GM18907 (cell line): ENCODE data around the gene ACKR3.

Experiments
- ATAC-seq: cut with Tn5 transposase; IDR thresholded peaks from one replicate; pipeline ENCODE4 v1.9.1; 2021; ENCODE audit warnings: mild to moderate bottlenecking, moderate library complexity; ENCODE audit not compliant: unreplicated experiment

ACKR3 gene

DNA sequence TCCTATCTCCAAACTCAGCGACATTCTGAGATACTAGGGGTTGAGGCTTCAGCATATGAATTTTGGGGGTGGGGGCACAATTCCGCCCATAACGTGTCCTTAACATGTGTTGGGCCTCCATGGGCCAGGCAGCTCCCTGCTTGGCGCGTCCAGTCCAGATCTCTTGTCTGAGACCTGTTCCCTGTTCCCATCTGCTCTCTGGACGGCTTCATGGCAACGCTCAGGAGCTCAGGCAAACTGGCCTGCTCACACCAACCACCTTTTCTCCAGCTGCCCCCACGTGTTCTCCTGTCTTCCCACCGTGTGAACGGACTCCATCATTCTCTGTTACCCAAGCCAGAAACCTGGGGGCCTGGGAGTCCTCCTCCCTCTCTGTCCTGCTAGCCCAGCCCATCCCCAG, 36.4 kb downstream of the ACKR3 start:
- ATAC-seq = no peak

- no peak for ATAC-seq
Observed at GRCh38 chr2:236607471-236608187, 38.0 kb downstream of the ACKR3 start.

DNA sequence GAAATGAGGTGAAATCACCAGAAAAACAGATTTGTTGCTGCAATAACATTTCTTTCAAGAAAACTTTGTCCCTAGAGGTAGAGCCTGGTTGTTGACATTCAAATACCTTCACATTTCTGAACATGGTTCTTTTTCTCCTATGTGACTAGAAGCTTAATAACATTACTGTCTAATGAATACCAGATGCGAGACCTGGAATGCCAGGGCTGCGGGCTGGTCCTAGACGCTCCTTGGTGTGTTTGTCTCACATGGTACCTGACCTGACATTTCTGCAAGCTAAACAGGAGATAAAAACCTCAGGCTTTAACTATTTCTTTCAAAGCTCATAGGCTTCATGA, 38.5 kb downstream of the ACKR3 start:
- ATAC-seq = no peak

DNA sequence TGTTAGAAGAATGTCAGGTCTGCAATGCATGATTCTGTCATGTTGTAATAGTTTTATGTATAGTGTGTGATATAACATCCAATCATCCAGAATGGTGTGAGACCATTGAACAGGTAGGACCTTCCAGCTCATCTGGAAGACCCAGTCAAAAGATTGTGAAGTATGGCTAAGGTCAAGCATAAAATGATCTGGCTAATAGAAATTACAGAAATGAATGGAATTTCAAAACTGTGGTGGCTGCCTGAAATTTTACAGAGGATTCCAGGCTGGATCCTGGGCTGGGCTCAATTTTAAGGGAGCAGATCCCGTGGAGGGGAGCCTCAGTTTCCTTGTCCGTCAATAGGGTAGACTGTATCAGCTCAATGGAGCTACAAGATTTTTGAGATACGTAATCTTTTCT, 39.1 kb downstream of the ACKR3 start:
- no peak for ATAC-seq

GRCh38 chr2:236610991-236611821, 41.6 kb downstream of the ACKR3 start:
- no peak for ATAC-seq

- ATAC-seq = no peak
Observed at GRCh38 chr2:236612737-236613136, 43.1 kb downstream of the ACKR3 start.

DNA sequence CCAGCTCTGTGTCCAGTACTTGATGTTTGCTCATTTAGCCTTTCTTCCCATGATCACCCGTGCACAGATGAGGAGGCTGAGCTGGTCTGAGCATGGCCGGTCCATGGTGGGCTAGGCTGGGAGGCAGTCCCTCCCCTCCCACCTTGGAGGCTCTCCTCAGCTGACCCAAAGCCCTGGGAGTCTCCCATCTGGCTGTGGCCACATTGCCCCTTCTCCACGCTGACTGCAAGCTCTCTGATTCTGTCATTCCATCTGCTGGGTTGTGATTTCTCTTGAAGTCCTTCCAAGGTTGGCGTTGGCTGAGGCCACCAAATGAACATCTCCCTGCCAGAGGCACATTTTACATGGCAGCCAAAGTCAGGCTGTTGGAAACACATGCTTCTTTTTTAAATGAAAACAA, 44.0 kb downstream of the ACKR3 start:
- no peak for ATAC-seq

GRCh38 chr2:236614551-236614950, 44.9 kb downstream of the ACKR3 start:
- no peak for ATAC-seq

GRCh38 chr2:236616031-236616430, 46.4 kb downstream of the ACKR3 start:
- no peak for ATAC-seq

DNA sequence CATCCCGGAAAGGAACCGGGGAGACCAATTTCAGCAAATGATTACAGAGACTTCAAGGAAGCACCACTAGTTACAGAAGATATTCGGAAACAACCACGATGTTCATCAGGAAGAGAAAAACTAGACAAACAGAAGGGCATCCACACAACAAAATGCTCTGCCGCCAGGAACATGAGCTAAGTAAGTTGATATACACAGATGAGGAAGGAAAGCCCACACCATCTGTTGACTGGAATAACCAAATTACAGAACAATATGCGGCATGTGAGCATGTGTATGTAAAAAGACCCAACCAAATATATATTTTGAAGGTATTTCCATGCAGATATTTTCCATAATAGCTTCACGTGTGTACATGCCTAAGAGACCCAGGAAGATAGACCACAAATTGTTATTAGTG, 47.0 kb downstream of the ACKR3 start:
- ATAC-seq = no peak

DNA sequence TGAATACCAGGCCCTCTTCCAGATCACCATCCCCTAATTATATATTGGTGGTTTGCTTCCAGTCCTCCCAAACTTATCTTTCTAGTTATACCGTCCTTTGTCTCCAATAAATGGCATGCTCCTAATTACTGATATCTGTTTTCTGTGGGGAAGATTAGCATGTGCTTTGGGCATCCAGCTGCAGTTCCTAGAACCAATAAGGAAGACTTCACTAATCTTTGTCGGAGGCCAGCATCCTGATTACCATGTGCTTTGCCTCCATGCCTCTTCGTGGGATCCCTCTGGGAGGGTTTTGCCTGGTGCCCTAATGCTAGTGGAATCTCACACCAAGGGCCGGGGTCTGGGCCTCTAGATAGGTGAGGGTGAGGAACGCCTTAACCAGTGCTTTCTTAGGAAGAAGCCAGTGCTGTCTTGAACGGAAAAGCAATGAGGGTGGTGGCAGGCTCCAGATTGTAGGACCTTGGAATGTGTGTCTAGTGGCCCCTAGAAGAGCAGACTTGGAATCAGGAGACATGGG, 47.7 kb downstream of the ACKR3 start:
- no peak for ATAC-seq

- ATAC-seq = no peak
Observed at GRCh38 chr2:236617796-236618195, 48.2 kb downstream of the ACKR3 start.

- no peak for ATAC-seq
Observed at GRCh38 chr2:236618370-236618769, 48.7 kb downstream of the ACKR3 start.

- ATAC-seq = no peak
Observed at GRCh38 chr2:236619910-236620612, 50.4 kb downstream of the ACKR3 start.

DNA sequence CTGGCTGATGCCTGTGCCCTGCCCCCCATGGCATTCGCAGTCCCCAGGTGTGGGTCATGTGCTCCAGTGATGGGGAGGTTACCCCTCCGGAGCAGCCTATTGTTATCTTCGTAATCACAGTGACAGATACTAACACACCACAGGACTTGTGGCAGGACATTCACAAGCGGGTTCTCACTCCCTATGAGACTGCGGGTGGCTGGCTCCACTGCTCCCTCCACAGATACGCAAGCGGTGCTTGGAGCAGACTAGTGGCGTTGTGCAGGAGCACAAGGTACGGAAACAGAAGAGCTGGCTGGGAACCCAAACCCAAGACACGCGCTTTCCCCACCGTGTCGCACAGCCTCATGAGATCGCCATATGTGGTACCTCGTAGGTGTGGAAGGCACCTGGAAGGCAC, 52.2 kb downstream of the ACKR3 start:
- ATAC-seq = no peak

DNA sequence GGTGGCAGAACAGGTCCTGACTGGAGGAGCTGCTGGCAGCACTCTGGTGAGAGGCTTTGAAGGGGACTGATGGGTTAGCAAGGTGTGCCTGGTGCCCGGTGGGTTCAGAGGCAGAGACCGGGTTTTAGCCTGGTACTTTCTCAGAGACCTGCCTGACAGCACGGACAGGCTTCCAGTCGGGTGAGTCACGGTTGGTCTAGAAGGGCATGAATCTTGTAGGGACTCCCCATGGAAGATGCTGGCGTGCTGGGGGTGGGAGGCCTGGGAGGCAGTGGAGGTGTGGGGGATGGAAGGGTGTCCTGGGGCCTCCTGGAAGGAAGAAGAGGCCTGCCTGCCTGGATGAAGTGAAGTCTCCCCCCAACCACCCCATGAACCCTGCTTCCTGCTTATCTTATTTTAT, 52.6 kb downstream of the ACKR3 start:
- no peak for ATAC-seq

DNA sequence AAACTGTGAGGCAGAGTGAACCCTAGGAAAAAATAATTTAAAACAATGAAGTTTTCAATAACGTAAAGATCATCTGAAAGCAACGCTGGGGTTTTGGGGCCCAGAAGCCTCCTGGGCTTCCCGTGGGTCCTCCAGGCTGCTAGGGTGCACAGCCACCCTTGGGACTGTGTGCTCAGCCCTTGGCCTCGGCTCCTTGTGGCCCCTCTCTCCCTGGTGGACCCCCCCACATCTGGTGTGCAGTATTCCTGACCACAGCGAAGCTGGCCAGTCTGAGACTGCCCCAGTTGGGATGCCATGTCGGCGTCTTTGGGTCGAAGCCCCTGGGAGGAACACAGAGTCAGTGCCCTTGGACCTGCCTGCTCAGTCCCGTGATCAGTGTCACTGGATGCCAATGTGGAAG, 53.0 kb downstream of the ACKR3 start:
- no peak for ATAC-seq

DNA sequence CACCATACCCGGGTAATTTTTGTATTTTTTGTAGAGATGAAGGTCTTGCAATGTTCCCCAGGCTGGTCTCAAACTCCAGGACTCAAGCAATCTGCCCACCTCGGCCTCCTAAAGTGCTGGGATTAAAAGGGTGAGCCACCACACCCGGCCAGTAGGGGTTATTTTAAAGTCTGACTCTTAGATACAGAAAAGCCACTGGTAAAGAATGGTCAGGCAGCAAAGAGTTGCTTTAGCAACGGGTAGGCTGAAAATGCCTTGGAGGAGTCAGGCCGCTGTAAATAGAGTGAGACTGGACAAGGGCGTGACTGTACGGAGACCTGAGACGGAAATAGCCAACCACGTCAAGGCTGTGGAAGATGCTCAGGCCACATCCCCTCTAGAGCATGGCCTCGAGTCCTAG, 54.2 kb downstream of the ACKR3 start:
- ATAC-seq = no peak

DNA sequence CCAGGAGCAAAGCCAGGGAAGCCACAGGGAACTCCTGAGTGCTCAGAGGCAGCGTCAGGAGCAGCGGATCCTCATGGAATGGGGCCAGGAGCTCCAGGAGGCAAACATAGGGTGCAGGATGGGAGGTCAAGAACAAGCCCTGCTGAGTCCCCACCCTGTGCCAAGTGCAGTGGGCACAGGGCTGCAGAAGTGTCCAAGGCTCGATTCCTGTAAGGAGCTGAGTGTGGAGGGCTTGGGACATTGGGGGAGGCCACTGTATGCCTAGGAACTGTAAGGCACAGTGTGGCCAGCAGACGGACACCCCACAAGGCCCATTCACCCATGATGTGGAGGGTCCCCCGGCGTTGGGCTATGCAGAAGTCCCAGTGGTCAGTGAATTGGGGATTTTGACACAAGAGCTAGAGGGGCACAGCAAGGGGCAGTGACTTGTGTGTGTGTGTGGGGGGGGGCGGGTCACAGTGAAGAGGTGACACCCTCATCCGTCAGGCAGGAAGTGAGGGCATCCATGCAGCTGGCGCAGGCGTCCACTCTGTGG, 55.6 kb downstream of the ACKR3 start:
- ATAC-seq = no peak

GRCh38 chr2:236626391-236627150, 56.9 kb downstream of the ACKR3 start:
- ATAC-seq = no peak

- ATAC-seq = no peak
Observed at GRCh38 chr2:236627193-236627592, 57.6 kb downstream of the ACKR3 start.
